ENCODE results near the gene NUDT8. TPM values are rescaled to one million over a fixed set of nuclear protein-coding genes. Genes with fewer than 3 reads are reported as not detected.

The NUDT8 gene
- total and polyA plus RNA-seq, 9 of the 15 experiments (the other 6 are each of a cell fraction or from before 2014, with no cell fraction given), result 0.23 to 27.8 (median 5.0) TPM

DNA sequence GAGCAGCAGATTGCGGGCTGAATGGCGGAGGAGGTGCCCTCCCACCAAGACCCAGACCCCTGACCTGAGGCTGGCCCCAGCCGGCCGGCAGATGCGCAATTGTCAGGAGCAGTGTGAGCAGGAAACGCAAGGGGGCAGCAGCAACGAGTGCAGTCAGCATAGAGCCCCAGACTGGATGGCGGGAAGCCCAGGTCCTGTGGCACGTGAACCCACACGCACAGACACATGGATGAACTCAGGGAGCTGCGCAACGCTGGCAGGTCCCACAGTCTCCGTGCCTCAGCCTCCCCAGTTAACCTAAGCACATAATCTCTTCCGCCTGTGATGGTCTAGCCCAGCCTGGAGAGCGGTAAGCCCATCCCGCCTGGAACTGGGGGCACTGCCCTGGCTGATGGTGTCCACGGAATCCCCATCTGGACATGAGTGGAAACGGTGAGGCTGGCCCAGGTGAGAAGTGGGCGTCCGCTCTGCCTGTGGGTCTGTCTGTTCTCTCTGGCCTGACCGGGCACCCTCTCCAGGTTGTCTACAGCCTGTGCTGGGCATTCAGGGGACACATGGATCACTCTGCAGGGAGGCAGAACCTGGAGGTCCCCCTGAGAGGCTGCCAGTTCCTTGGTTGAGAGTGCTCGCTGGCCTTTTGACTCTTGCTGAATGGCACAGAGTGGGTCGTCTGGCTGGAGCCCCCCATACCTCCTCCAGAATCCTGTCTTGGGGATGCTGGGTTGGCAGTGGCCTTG lies 10.5 kb upstream of the NUDT8 start:
- peaks cover 0 to 40% of the 10 kb centered on the region in 2 experiments; a peak in 3 of 5 replicates for H3K4me1 ChIP-seq (replicated peaks in 1 of 2; ENCODE audit: control insufficient read depth in 2 of 2, insufficient read depth in 2 of 2, low read length in 2 of 2)
- no peaks in the 10 kb centered on the region for H3K9me1 ChIP-seq (ENCODE audit: control insufficient read depth, insufficient read depth, low read length)
- peak overlapping the region; percentile 59 for H2AFZ ChIP-seq (ENCODE audit: low read depth, low read length)
- H3K27me3 ChIP-seq (ENCODE audit: control insufficient read depth in 2 of 2, insufficient read depth in 2 of 2, low read length in 2 of 2), result peaks cover 0 to 19% of the 10 kb centered on the region in 2 experiments; a peak in 2 of 5 replicates
- H3K79me2 ChIP-seq (ENCODE audit: control insufficient read depth, insufficient read depth, low read length), result no peaks in the 10 kb centered on the region
- no peaks in the 10 kb centered on the region for H3K36me3 ChIP-seq (ENCODE audit: control insufficient read depth, insufficient read depth, low read length)
- ATAC-seq (peak; percentile 95), DNase-seq (ENCODE audit: extremely low read depth in 1 of 4, low spot score in 3 of 4) (peak; percentile 73 to 80 (median 75)), FAIRE-seq (peak; percentile 83)
- intact Hi-C loops (cut with micrococcal nuclease), result loop anchor here (5.0 to 10.0 kb wide), 2 partner anchors 63 to 165 kb away; no protein-coding TSS in a partner anchor
- peak overlapping the region in 1 of 2 experiments; percentile 61; a peak in 2 of 4 replicates for H3K9ac ChIP-seq (ENCODE audit: insufficient read depth in 1 of 2, low read depth in 2 of 2, low read length in 2 of 2)
- no peaks in the 10 kb centered on the region for H4K20me1 ChIP-seq (replicated peaks; ENCODE audit: control insufficient read depth, insufficient read depth, low read length)
- CTCF ChIA-PET (ENCODE audit: low intra/inter-chr PET ratio), result no interaction called here
- 13% methylated on average over 19 of the region's 23 CpGs for WGBS (ENCODE audit: insufficient coverage, low coverage, missing lambda C conversion rate)
- H3K27ac ChIP-seq (ENCODE audit: extremely low read depth, low read depth, low read length), result no peak overlapping the region
- H3K4me3 ChIP-seq, result no peak overlapping the region
- POLR2A ChIA-PET, result no interaction called here
- in situ Hi-C loops (cut with MboI), result no loop called here
- H3K9me3 ChIP-seq (replicated peaks; ENCODE audit: control insufficient read depth, insufficient read depth, low read depth, low read length), result no peaks in the 10 kb centered on the region
- BruUV-seq (replicated peaks), result no TSS peak
- H3K4me2 ChIP-seq (ENCODE audit: insufficient read depth, low read length), result no peak overlapping the region; the same call in 1 of the 2 replicates
- TF ChIP-seq STAG1 (CRISPR knock-in tag; IDR thresholded peaks at IDR 0.05; ENCODE audit: borderline replicate concordance) (peak; percentile 63), ZNF232 (CRISPR knock-in tag; IDR thresholded peaks at IDR 0.05) (peak; percentile 65), PHB (CRISPR knock-in tag; IDR thresholded peaks at IDR 0.05) (no peak), RB1 (IDR thresholded peaks at IDR 0.05; ENCODE audit: low read depth) (peak; percentile 91), ZBTB7A (IDR thresholded peaks at IDR 0.05; ENCODE audit: borderline replicate concordance, control insufficient read depth, low read depth, low read length) (peak; percentile 53; the same call in 1 of the 2 replicates), BHLHE40 (IDR thresholded peaks at IDR 0.05; ENCODE audit: low read length) (peak; percentile 95), SMC3 (conservative IDR thresholded peaks at IDR 0.05; ENCODE audit: insufficient read depth, low read depth, low read length) (peak; percentile 78), BCOR (IDR thresholded peaks at IDR 0.05) (0 out of 2 replicates have a peak, but pooled peaks have one; percentile 41), JUND (IDR thresholded peaks at IDR 0.05; ENCODE audit: borderline replicate concordance, low read depth, low read length) (peak; percentile 22; the same call in 1 of the 2 replicates), JUND (tag; IDR thresholded peaks at IDR 0.05; ENCODE audit: borderline replicate concordance, low read depth, low read length) (no peak), CREB1 (IDR thresholded peaks at IDR 0.05) (no peak), CREB1 (CRISPR knock-in tag; IDR thresholded peaks at IDR 0.05) (peak; percentile 61; the same call in 1 of the 2 replicates), E2F3 (CRISPR knock-in tag; IDR thresholded peaks at IDR 0.05) (0 out of 2 replicates have a peak, but pooled peaks have one; percentile 36), CBX3 (IDR thresholded peaks at IDR 0.05; ENCODE audit: borderline replicate concordance in 1 of 2, low read length in 2 of 2) (peak in 1 of 2 experiments; percentile 93; a peak in 1 of 3 replicates), GABPB1 (CRISPR knock-in tag; IDR thresholded peaks at IDR 0.05) (0 out of 2 replicates have a peak, but pooled peaks have one; percentile 31), POLR2G (IDR thresholded peaks at IDR 0.05; ENCODE audit: low read depth, low read length) (0 out of 2 replicates have a peak, but pooled peaks have one; percentile 3), KDM5B (IDR thresholded peaks at IDR 0.05; ENCODE audit: insufficient replicate concordance, low read depth, low read length) (no peak)
- TF ChIP-seq, protein P1, sequence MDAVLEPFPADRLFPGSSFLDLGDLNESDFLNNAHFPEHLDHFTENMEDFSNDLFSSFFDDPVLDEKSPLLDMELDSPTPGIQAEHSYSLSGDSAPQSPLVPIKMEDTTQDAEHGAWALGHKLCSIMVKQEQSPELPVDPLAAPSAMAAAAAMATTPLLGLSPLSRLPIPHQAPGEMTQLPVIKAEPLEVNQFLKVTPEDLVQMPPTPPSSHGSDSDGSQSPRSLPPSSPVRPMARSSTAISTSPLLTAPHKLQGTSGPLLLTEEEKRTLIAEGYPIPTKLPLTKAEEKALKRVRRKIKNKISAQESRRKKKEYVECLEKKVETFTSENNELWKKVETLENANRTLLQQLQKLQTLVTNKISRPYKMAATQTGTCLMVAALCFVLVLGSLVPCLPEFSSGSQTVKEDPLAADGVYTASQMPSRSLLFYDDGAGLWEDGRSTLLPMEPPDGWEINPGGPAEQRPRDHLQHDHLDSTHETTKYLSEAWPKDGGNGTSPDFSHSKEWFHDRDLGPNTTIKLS (IDR thresholded peaks at IDR 0.05; ENCODE audit: borderline replicate concordance, low read depth), result peak; percentile 20; the same call in 1 of the 2 replicates
- TF ChIP-seq, protein P2, sequence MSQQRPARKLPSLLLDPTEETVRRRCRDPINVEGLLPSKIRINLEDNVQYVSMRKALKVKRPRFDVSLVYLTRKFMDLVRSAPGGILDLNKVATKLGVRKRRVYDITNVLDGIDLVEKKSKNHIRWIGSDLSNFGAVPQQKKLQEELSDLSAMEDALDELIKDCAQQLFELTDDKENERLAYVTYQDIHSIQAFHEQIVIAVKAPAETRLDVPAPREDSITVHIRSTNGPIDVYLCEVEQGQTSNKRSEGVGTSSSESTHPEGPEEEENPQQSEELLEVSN (IDR thresholded peaks at IDR 0.05; ENCODE audit: borderline replicate concordance in 1 of 2, extremely low read depth in 1 of 2, insufficient read depth in 1 of 2, insufficient read length in 1 of 2, low read depth in 1 of 2, low read length in 1 of 2, poor library complexity in 1 of 2, severe bottlenecking in 1 of 2), result peak; percentile 98 to 100

All from K562 (cell line).